ENCODE measurements around the gene FSTL4.

GRCh38 chr5:133285583-133286021 is 326.7 kb downstream of the FSTL4 start:
- TF ChIP-seq ZNF510 (CRISPR knock-in tag; IDR thresholded peaks at IDR 0.05; ENCODE audit: low read depth) (no peak), POLR2AphosphoS5 (IDR thresholded peaks at IDR 0.05; ENCODE audit: low read depth, low read length) (no peak), DZIP1 (CRISPR knock-in tag; IDR thresholded peaks at IDR 0.05) (no peak), HDAC2 (CRISPR knock-in tag; IDR thresholded peaks at IDR 0.05) (no peak), SALL2 (CRISPR knock-in tag; IDR thresholded peaks at IDR 0.05) (no peak)

All from HepG2 (cell line).